ENCODE measurements around the gene SMIM33.
"Not testable (repeated sequence)": the region's sequence is repeated elsewhere in the genome, so short reads cannot be mapped to it uniquely, and the experiment has no call there.

Gene SMIM33

GRCh38 chr5:139482050-139482889, 11.5 kb downstream of the SMIM33 start, which contains the start of gene STING1:
TSS of gene STING1 (minus strand) at chr5:139482758. CDS start at chr5:139481704, 1,054 bp downstream.
- Histone ChIP-seq H3K9me3 (ENCODE audit: control insufficient read depth, insufficient read depth, low read length) (no peaks in the 10 kb centered on the region), H3K36me3 (ENCODE audit: insufficient read depth, low read length) (no peaks in the 10 kb centered on the region), H3K9ac (ENCODE audit: low read depth, low read length) (no peak within 1 kb of the TSS), H3K4me1 (ENCODE audit: insufficient read depth, low read length) (peaks cover 4% of the 10 kb centered on the region; the same call in 1 of the 2 replicates)

- not testable (repeated sequence) for H3K4me1 ChIP-seq (ENCODE audit: insufficient read depth, low read length); H3K9ac ChIP-seq (ENCODE audit: low read depth, low read length); H3K9me3 ChIP-seq (ENCODE audit: control insufficient read depth, insufficient read depth, low read length)
Observed at GRCh38 chr5:139482890-139483208, 12.0 kb downstream of the SMIM33 start.

GRCh38 chr5:139486201-139486600, 15.4 kb downstream of the SMIM33 start:
- no peaks in the 10 kb centered on the region for H3K9me3 ChIP-seq (ENCODE audit: control insufficient read depth, insufficient read depth, low read length)
- H3K36me3 ChIP-seq (ENCODE audit: insufficient read depth, low read length): no peaks in the 10 kb centered on the region
- peaks cover 4% of the 10 kb centered on the region; the same call in 1 of the 2 replicates for H3K4me1 ChIP-seq (ENCODE audit: insufficient read depth, low read length)
- no peak overlapping the region for H3K9ac ChIP-seq (ENCODE audit: low read depth, low read length)

More at GRCh38 chr5:139482890-139483208, 12.0 kb downstream of the SMIM33 start:
- not testable (repeated sequence) for H3K36me3 ChIP-seq (ENCODE audit: insufficient read depth, low read length)

GRCh38 chr5:139488260-139488659, 17.5 kb downstream of the SMIM33 start:
- no peaks in the 10 kb centered on the region for H3K9me3 ChIP-seq (ENCODE audit: control insufficient read depth, insufficient read depth, low read length)
- peaks cover 4% of the 10 kb centered on the region; the same call in 1 of the 2 replicates for H3K4me1 ChIP-seq (ENCODE audit: insufficient read depth, low read length)
- H3K9ac ChIP-seq (ENCODE audit: low read depth, low read length): no peak overlapping the region
- H3K36me3 ChIP-seq (ENCODE audit: insufficient read depth, low read length): no peaks in the 10 kb centered on the region

GRCh38 chr5:139492700-139493192, 21.9 kb downstream of the SMIM33 start:
- no peak overlapping the region for H3K9ac ChIP-seq (ENCODE audit: low read depth, low read length)
- no peaks in the 10 kb centered on the region for H3K36me3 ChIP-seq (ENCODE audit: insufficient read depth, low read length)
- no peaks in the 10 kb centered on the region for H3K9me3 ChIP-seq (ENCODE audit: control insufficient read depth, insufficient read depth, low read length)
- no peaks in the 10 kb centered on the region for H3K4me1 ChIP-seq (ENCODE audit: insufficient read depth, low read length)

- H3K36me3 ChIP-seq (ENCODE audit: insufficient read depth, low read length): no peaks in the 10 kb centered on the region
Observed at GRCh38 chr5:139494256-139494655, 23.5 kb downstream of the SMIM33 start.

GRCh38 chr5:139494832-139495231, 24.0 kb downstream of the SMIM33 start:
- no peaks in the 10 kb centered on the region for H3K4me1 ChIP-seq (ENCODE audit: insufficient read depth, low read length)
- H3K36me3 ChIP-seq (ENCODE audit: insufficient read depth, low read length): no peaks in the 10 kb centered on the region
- H3K9ac ChIP-seq (ENCODE audit: low read depth, low read length): no peak overlapping the region
- no peaks in the 10 kb centered on the region for H3K9me3 ChIP-seq (ENCODE audit: control insufficient read depth, insufficient read depth, low read length)

More at GRCh38 chr5:139494256-139494655, 23.5 kb downstream of the SMIM33 start:
- Histone ChIP-seq H3K9ac (ENCODE audit: low read depth, low read length) (no peak overlapping the region), H3K9me3 (ENCODE audit: control insufficient read depth, insufficient read depth, low read length) (no peaks in the 10 kb centered on the region), H3K4me1 (ENCODE audit: insufficient read depth, low read length) (no peaks in the 10 kb centered on the region)

- Histone ChIP-seq H3K4me1 (ENCODE audit: insufficient read depth, low read length) (no peaks in the 10 kb centered on the region), H3K36me3 (ENCODE audit: insufficient read depth, low read length) (no peaks in the 10 kb centered on the region), H3K9me3 (ENCODE audit: control insufficient read depth, insufficient read depth, low read length) (no peaks in the 10 kb centered on the region), H3K9ac (ENCODE audit: low read depth, low read length) (no peak overlapping the region)
Observed at GRCh38 chr5:139495638-139496435, 25.0 kb downstream of the SMIM33 start.

- Histone ChIP-seq H3K9ac (ENCODE audit: low read depth, low read length) (no peak overlapping the region), H3K9me3 (ENCODE audit: control insufficient read depth, insufficient read depth, low read length) (no peaks in the 10 kb centered on the region; the same call in 1 of the 2 replicates), H3K4me1 (ENCODE audit: insufficient read depth, low read length) (no peaks in the 10 kb centered on the region), H3K36me3 (ENCODE audit: insufficient read depth, low read length) (no peaks in the 10 kb centered on the region)
Observed at GRCh38 chr5:139501381-139501780, 30.6 kb downstream of the SMIM33 start.

GRCh38 chr5:139503036-139503817, 32.4 kb downstream of the SMIM33 start:
- peak overlapping the region; percentile 56; the same call in 1 of the 2 replicates for H3K9ac ChIP-seq (ENCODE audit: low read depth, low read length)
- not testable (repeated sequence) for H3K4me1 ChIP-seq (ENCODE audit: insufficient read depth, low read length); H3K36me3 ChIP-seq (ENCODE audit: insufficient read depth, low read length); H3K9me3 ChIP-seq (ENCODE audit: control insufficient read depth, insufficient read depth, low read length)

GRCh38 chr5:139503879-139504278, 33.1 kb downstream of the SMIM33 start:
- H3K9ac ChIP-seq (ENCODE audit: low read depth, low read length): peak overlapping the region; percentile 56; the same call in 1 of the 2 replicates
- H3K36me3 ChIP-seq (ENCODE audit: insufficient read depth, low read length); H3K4me1 ChIP-seq (ENCODE audit: insufficient read depth, low read length); H3K9me3 ChIP-seq (ENCODE audit: control insufficient read depth, insufficient read depth, low read length): not testable (repeated sequence)

GRCh38 chr5:139504722-139505121, 33.9 kb downstream of the SMIM33 start:
- not testable (repeated sequence) for H3K9me3 ChIP-seq (ENCODE audit: control insufficient read depth, insufficient read depth, low read length); H3K4me1 ChIP-seq (ENCODE audit: insufficient read depth, low read length); H3K36me3 ChIP-seq (ENCODE audit: insufficient read depth, low read length)
- peak overlapping the region; percentile 8; the same call in 1 of the 2 replicates for H3K9ac ChIP-seq (ENCODE audit: low read depth, low read length)

- Histone ChIP-seq H3K9me3 (ENCODE audit: control insufficient read depth, insufficient read depth, low read length) (no peaks in the 10 kb centered on the region), H3K9ac (ENCODE audit: low read depth, low read length) (no peak overlapping the region), H3K36me3 (ENCODE audit: insufficient read depth, low read length) (no peaks in the 10 kb centered on the region), H3K4me1 (ENCODE audit: insufficient read depth, low read length) (no peaks in the 10 kb centered on the region)
Observed at GRCh38 chr5:139512786-139513390, 42.1 kb downstream of the SMIM33 start.

GRCh38 chr5:139513434-139513833, 42.6 kb downstream of the SMIM33 start:
- H3K36me3 ChIP-seq (ENCODE audit: insufficient read depth, low read length); H3K4me1 ChIP-seq (ENCODE audit: insufficient read depth, low read length); H3K9ac ChIP-seq (ENCODE audit: low read depth, low read length); H3K9me3 ChIP-seq (ENCODE audit: control insufficient read depth, insufficient read depth, low read length): not testable (repeated sequence)

Measured in ES-I3 (cell line).